Left kidney (tissue), 2 donors: Measurements from ENCODE around the gene EEIG2. TPM values are rescaled to one million over a fixed set of nuclear protein-coding genes. Genes with fewer than 3 reads are reported as not detected.

Source experiments
- DNase-seq: peaks from one replicate; pipeline ENCODE4 v3.0.0-alpha.2; 2013
- polyA plus RNA-seq: library from polyadenylated mRNA; unstranded; fragments of 120-200 nt; gene quantifications from one replicate; pipeline ENCODE4 v1.2.1, GENCODE V29; 2013; ENCODE audit not compliant: insufficient read length

EEIG2 gene
- polyA plus RNA-seq, 1 donor = 21.2 TPM

GRCh38 chr1:108583757-108584427, 24.0 kb downstream of the EEIG2 start:
- DNase-seq = no peak

DNA sequence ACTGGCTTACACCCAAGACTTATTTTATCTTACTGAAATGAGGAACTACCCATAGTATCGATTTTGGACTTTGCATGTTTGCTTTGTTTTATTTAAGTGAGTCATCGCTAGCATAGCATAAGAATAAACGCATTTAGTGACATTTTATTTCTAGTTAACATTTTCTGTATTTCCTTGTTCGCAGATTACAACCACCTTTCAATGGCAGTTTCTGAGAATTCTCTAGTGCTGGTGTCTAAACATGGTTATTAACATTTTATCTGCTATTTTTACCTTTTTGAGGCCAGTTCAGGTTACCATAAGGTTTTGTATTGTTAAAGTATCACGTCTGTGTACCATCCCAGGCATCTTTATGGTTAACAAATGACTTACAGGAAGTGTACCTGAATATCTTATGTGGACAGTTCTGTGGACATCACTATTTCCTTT, 24.5 kb downstream of the EEIG2 start:
- no peak for DNase-seq

- no peak for DNase-seq
Observed at GRCh38 chr1:108585313-108585712, 25.4 kb downstream of the EEIG2 start.

GRCh38 chr1:108590441-108590840, 30.5 kb downstream of the EEIG2 start:
- no peak for DNase-seq

DNA sequence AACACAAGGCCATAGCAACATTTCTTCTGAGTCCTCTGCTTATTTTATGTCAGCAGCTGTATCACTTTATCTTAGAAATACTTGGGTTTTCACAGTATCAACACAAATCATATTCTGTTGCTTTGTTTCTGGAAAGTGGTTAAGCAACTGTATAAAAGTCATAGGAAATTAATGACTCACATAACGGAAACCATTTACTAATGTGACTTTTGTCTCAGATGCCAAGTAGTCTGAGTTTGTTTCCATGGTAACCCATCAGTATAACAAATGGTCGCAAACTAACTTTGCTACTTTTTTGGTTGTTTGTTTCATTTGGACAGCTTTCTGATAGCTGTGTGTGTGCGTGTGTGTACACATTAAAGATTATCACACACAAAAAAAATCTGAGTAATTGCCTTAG, 31.1 kb downstream of the EEIG2 start:
- peak; percentile 87 for DNase-seq

DNA sequence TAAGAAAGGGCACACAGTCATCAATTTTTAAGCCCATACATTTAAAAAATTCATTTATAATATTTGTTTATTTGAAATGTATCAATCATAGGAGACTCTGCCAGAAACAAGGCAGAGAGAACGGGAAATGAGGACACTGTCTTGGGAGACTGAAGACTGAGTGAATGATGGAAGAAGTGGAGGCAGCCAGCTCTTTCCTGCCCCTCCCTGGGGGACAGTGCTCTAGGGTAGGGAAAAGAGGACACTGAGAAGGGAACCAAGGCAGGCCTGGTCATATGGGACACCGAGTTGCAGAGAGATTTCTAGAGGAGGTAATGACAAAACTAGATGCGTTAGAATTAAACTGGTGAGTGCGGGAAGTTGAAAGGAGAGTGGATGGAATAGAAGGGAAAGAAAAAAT, 31.6 kb downstream of the EEIG2 start:
- DNase-seq = no peak

DNA sequence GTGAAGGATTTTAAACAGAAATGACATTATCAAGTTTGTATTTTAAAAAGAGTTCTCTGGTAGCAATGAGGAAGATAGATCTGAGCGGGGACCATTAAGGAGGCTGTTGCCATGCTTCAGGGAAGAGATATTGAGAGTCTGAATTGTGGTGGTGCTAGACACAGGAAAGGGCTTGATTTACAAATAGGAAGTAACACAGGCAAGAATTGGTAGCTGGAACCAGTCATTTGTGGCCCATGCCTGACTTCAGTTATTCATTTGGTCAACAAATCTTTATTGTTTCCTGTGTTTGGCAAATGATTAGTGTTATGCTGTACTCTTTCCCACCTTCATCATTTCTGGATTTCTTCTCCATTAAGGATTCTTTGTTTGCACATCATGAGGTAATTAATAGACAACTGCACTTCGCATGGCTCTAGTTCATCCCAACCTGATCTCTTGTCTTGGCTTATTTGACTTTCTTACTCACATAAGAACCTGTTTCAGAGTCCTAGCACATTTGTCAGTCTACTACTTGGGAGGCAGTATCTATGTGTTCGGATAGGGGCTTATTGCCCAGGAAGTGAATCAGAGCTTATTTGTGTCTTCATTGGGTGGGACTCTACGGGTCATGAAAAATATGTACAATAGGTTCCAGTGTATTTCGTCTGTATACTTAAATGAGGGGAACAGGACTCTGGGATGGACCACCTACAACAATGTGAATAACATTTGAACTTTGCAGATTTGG, 32.3 kb downstream of the EEIG2 start:
- DNase-seq = no peak

DNA sequence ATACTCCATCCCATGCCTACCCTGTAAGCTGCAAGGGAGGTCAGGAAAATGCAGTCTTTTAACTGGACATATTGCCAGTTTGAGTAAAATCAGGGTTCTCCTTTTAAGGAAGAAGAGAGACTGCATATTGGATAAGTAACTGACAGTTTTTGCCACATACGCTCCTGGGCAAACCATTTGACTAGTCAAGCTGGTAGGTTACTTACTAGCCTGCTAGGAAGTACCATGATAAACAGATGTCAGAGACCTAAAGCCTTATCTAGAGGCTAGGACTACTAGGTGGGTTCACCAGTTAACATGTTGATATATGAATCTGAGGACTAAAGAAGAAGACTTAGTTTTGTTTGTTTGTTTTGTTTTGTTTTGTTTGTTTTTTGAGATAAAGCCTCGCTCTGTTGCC, 33.5 kb downstream of the EEIG2 start:
- no peak for DNase-seq

- peak; percentile 69 for DNase-seq
Observed at GRCh38 chr1:108595507-108595906, 35.6 kb downstream of the EEIG2 start.

GRCh38 chr1:108597041-108597440, 37.1 kb downstream of the EEIG2 start:
- DNase-seq = no peak

DNA sequence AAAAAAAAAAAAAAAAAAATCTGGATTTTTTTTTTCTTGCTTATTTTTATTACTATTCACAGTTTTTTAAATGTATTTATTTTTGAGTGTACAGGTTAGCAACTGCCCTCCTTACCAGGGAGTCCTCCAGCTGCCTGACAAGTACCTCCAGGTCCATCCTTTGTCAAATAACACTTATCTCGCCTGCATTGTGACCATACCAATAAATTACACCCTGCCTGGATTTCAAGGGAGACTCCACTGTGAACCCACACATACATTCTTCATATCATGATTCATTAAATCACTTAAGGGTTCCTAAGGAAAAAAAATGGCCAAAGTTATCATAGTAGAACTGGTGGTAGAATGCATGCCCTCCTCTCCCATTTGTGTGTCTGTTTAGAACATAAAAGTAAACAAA, 38.4 kb downstream of the EEIG2 start:
- no peak for DNase-seq

GRCh38 chr1:108600504-108600903, 40.6 kb downstream of the EEIG2 start:
- no peak for DNase-seq

DNA sequence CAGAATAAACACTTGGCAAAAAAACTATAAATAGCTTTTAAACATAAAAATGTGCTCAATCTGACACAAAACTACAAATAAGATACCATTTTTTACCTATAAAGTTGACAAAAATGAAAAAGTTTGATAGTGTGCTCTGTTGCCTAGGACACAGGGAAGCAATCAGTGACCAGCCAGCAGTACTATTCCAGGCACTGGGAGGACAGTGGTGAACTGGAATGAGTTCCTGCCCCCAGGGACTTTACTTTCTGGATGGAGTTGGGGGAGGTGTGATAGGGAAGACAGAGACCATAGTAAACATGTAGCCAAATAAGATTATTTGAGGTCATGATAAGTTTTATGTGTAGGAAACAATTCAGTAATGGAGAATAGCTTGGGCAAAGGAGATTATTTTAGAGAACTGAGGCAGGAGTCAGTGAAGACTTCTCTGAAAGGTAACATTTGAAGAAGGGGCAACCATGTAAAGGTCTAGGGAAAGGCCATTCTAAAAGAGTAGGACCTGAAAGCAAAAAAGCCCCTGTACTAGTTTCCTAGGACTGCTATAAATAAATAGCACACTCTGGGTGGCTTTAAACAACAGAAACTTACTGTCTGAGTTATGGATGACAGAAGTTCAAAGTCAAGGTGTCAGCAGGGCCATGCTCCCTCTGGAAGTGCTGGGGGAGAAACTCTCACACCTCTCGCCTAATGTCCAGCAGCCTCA, 42.0 kb downstream of the EEIG2 start:
- DNase-seq = no peak

DNA sequence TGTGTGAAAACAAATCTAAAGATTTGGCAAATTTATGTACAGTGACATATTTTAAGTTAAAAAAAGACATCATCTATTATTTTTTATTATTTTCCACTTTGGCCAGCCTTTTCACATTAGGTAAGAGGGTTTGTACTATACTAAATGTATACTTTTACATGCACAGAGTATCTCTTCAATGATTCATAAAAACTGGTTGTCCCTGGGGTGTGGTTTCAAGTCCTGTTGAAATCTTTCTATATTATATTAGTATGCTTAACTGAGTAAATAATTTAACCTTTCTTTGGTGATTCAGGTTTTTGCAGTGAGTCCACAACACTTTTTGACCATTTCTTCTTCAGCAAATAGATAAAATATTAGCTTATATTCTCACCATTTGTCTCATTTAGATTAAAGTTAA, 45.7 kb downstream of the EEIG2 start:
- DNase-seq = no peak

- no peak for DNase-seq
Observed at GRCh38 chr1:108606478-108606877, 46.6 kb downstream of the EEIG2 start.

DNA sequence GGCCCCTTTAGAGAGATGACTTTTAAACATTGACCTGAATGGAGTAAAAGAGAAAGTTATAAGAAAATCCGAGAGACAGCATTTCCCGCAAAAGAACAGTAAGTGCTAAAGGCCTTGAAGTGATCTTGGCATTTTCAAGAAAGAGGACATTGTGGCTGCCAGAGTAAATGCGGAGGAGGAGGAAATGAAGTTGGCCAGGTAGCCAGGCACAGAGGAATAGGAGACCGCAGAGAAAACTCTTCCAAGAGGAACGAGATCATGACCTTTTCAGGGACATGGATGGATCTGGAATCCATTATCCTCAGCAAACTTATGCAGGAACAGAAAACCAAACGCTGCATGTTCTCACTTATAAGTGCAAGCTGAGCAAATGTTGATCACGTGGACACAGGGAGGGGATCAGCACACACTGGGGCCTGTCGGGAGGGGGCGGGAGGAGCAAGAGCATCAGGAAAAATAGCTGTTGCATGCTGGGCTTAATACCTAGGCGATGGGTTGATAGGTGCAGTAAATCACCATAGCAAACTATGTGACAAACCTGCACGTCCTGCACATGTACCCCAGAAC, 49.7 kb downstream of the EEIG2 start:
- DNase-seq = no peak

Other genes with a start within 250 kb of the EEIG2 start
- not detected for gene NBPF6, start 109.8 kb upstream of the EEIG2 start, polyA plus RNA-seq
- 14.1 TPM for gene HENMT1, start 101.0 kb downstream of the EEIG2 start, polyA plus RNA-seq
- gene PRPF38B, start 132.2 kb downstream of the EEIG2 start, polyA plus RNA-seq = 104 TPM
- 0.03 TPM for gene FNDC7, start 152.8 kb downstream of the EEIG2 start, polyA plus RNA-seq
- 85.0 TPM for gene STXBP3, start 186.6 kb downstream of the EEIG2 start, polyA plus RNA-seq